Testis (tissue), 3 donors: ENCODE measurements around the gene POLR3GL. TPM values are rescaled to one million over a fixed set of nuclear protein-coding genes. Genes with fewer than 3 reads are reported as not detected.

Experiments used
- DNase-seq: peaks from one replicate; pipeline ENCODE4 v3.0.0-alpha.2; 2019
- H3K27ac ChIP-seq, 2 donors: fragments of 200-600 bp; sonication (generic); one replicate each; pipeline ENCODE4 v1.5.1; 2019
- H3K27me3 ChIP-seq: fragments of 200-600 bp; sonication (generic); one replicate; pipeline ENCODE4 v1.5.1; 2019
- H3K36me3 ChIP-seq: fragments of 200-600 bp; sonication (generic); one replicate; pipeline ENCODE4 v1.5.1; 2017; ENCODE audit warnings: low read depth; ENCODE audit errors: missing control alignments
- H3K4me1 ChIP-seq: fragments of 200-600 bp; sonication (generic); one replicate; pipeline ENCODE4 v1.5.1; 2019
- H3K4me3 ChIP-seq, 2 donors: fragments of 200-600 bp; sonication (generic); one replicate each; pipeline ENCODE4 v1.5.1; 2017 to 2019
- H3K9me3 ChIP-seq: fragments of 200-600 bp; sonication (generic); one replicate; pipeline ENCODE4 v1.5.1; 2017
- POLR2A ChIP-seq: fragments of 450-650 bp; IDR thresholded peaks from one replicate; pipeline ENCODE4 v1.6.1; 2017; ENCODE audit warnings: antibody characterized with exemption, mild to moderate bottlenecking, moderate library complexity
- WGBS, 2 donors: methylation state at CpG; one replicate each; pipeline ENCODE4 v1.1.5; 2018; 5-methylcytosine and 5-hydroxymethylcytosine counted together
- intact Hi-C: fragments of 100-400 bp; cut with DNase I; formaldehyde crosslinking; loops from one replicate; pipeline ENCODE4 v1.15.1; 2023; ENCODE audit warnings: low total_unique reads
- polyA plus RNA-seq: library from polyadenylated mRNA; stranded (reverse); fragments of 350-450 nt; fragmentation: Illumina TruSeq; extraction: RNeasy Lipid Tissue Mini Kit (QIAGEN cat#74804); gene quantifications from one replicate; pipeline ENCODE4 v1.2.3, GENCODE V29; 2014; ENCODE audit warnings: low read depth, low replicate concordance; ENCODE audit not compliant: insufficient read depth
- total RNA-seq, 2 donors: library from RNA; depleted of rRNA; stranded (reverse); fragments of >200 nt; gene quantifications; one replicate each; pipeline ENCODE4 v1.2.3, GENCODE V29; 2016
- TF ChIP-seq, protein P1 (sequence below), 3 experiments: fragments of 450-650 bp in 2 of 3; fragments of 200-600 bp in 1 of 3; sonication (generic) in 1 of 3; IDR thresholded peaks; one replicate each; pipeline ENCODE4 v1.5.1; 2016 to 2019; ENCODE audit warnings: antibody characterized with exemption in 3 of 3, mild to moderate bottlenecking in 2 of 3, moderate library complexity in 1 of 3

The POLR3GL gene
- total and polyA plus RNA-seq, 3 donors from 2014 or later = 20.9 to 37.9 (median 23.5) TPM

DNA sequence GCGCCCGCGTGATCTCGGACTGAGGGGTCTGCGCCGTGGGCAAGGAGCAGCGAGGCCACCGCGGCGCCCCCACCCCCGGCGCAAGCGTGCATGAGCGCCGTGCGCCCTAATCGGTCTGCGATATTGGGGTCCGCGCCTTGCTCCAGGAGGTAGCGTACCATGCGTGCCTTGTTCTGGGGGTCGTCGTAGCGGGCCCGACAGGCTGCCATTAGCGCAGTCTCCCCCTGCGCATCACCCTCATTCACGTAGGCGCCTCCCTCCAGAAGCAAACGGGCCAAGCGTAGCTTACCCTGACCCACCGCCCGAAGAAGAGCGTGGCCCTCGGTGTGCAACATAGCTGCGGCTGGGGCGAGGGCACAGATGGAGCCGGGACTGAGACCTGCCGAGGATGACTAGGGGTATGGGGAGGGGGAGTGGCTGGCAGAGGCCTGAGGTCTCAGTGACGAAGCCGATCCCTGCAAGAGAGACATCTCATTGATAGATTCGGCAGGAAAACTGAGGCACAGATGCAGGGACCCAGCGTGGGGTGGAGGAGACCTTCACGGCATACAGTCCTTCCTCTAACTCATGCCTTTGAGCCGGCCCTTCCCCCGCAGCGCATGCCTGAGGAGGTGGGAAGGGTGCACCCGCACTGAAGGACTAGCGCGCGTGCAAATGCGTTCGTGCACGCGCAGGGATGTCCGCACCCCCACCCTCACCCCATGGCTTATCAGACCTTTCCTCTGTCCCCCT lies 2.9 kb upstream of the POLR3GL start:
- TF ChIP-seq, protein P1, sequence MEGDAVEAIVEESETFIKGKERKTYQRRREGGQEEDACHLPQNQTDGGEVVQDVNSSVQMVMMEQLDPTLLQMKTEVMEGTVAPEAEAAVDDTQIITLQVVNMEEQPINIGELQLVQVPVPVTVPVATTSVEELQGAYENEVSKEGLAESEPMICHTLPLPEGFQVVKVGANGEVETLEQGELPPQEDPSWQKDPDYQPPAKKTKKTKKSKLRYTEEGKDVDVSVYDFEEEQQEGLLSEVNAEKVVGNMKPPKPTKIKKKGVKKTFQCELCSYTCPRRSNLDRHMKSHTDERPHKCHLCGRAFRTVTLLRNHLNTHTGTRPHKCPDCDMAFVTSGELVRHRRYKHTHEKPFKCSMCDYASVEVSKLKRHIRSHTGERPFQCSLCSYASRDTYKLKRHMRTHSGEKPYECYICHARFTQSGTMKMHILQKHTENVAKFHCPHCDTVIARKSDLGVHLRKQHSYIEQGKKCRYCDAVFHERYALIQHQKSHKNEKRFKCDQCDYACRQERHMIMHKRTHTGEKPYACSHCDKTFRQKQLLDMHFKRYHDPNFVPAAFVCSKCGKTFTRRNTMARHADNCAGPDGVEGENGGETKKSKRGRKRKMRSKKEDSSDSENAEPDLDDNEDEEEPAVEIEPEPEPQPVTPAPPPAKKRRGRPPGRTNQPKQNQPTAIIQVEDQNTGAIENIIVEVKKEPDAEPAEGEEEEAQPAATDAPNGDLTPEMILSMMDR (IDR thresholded peaks at IDR 0.05) = no peak
- no peak for TF ChIP-seq POLR2A
- intact Hi-C loops = no loop called here

DNA sequence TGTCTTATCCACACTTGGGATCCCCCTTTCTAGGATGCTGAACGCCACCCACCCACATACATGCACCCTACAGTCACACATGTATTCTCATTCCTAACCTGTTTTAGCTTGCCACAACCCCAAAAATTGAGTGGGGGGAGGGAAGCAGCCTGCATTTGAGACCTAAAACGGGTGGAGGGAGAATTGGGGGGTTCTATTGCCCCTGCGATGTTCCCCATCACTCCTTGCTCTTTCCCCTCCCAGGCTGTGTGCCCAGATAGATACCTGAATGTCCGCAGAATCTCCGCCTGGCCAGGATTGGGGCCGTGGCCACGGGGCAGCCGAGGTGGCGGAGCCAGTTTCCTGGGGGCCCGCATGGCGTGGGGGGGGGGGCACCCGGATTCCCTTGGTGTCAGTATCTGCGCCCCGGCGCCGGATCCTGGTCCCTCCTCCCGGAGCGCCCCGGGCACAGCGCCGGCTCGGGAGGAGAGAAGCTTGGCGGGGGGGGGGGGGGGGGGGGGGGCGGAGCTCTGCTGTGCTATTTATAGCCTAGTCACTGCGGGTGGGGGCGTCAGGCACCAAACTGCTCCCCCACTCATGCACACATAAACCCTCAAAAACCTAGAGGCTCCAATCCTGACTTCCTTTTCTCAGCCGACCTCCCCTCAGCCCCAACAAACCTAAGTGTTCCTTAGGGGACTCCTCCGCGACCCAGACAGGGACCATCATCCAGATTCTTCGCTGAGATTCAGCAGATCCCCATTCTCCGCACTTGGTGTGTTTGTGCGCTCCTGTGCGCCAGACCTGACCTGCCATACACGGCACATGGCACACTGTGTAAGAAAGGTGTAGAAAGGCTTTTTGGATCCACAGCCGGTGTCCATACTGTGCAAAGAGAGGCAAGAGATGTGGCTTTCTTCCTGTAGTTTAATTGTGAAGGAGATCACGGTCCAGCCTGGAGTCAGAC lies 2.1 kb upstream of the POLR3GL start:
- Histone ChIP-seq H3K4me3 (peak overlapping the region; percentile 55 to 68), H3K27ac (peak overlapping the region; percentile 23 to 80), H3K4me1 (peaks cover 29% of the 10 kb centered on the region), H3K27me3 (no peaks in the 10 kb centered on the region), H3K36me3 (no peaks in the 10 kb centered on the region), H3K9me3 (no peaks in the 10 kb centered on the region)
- no peak for TF ChIP-seq POLR2A
- TF ChIP-seq, protein P1 (IDR thresholded peaks at IDR 0.05) = no peak
- intact Hi-C loops = no loop called here
- peak; percentile 62 for DNase-seq
- 2 to 5% methylated on average over 15 to 34 of the region's 36 CpGs for WGBS, 2 donors

More for the DNA sequence above, 2.9 kb upstream of the POLR3GL start:
- Histone ChIP-seq H3K4me1 (peaks cover 32% of the 10 kb centered on the region), H3K36me3 (no peaks in the 10 kb centered on the region), H3K27ac (peak overlapping the region; percentile 84 to 86), H3K9me3 (no peaks in the 10 kb centered on the region), H3K4me3 (peak overlapping the region; percentile 55 to 68), H3K27me3 (no peaks in the 10 kb centered on the region)
- DNase-seq = peak; percentile 51
- 0 to 1% methylated on average over 5 to 53 of the region's 57 CpGs for WGBS, 2 donors

GRCh38 chr1:145963265-145964019 lies 1.0 kb upstream of the POLR3GL start:
- WGBS, 2 donors = 22 to 24% methylated on average over 5 of the region's 5 CpGs
- no peaks in the 10 kb centered on the region for H3K36me3 ChIP-seq
- DNase-seq = no peak
- no peaks in the 10 kb centered on the region for H3K9me3 ChIP-seq
- H3K4me3 ChIP-seq = peak overlapping the region in 1 of 2 donors; percentile 76
- peaks cover 24% of the 10 kb centered on the region for H3K4me1 ChIP-seq
- H3K27me3 ChIP-seq = no peaks in the 10 kb centered on the region
- H3K27ac ChIP-seq = peak overlapping the region; percentile 80 to 81
- intact Hi-C loops = no loop called here
- TF ChIP-seq, protein P1 (IDR thresholded peaks at IDR 0.05) = no peak
- TF ChIP-seq POLR2A = no peak

GRCh38 chr1:145965119-145965744 lies 742 bp downstream of the POLR3GL start:
- Histone ChIP-seq H3K4me3 (peak overlapping the region; percentile 49 to 76), H3K9me3 (no peaks in the 10 kb centered on the region), H3K27me3 (no peaks in the 10 kb centered on the region), H3K36me3 (no peaks in the 10 kb centered on the region), H3K27ac (peak overlapping the region; percentile 80 to 81), H3K4me1 (peaks cover 23% of the 10 kb centered on the region)
- WGBS, 2 donors = 0 to 1% methylated on average over 5 of the region's 5 CpGs
- TF ChIP-seq, protein P1 (IDR thresholded peaks at IDR 0.05) = no peak
- TF ChIP-seq POLR2A = no peak
- intact Hi-C loops = no loop called here
- DNase-seq = no peak
